B cell (primary cell): ENCODE results near the gene RIMBP2. TPM values are rescaled to one million over a fixed set of nuclear protein-coding genes. Genes with fewer than 3 reads are reported as not detected.

Experiments used
- ATAC-seq: fragments of 200-7000 bp; cut with Tn5 transposase; one replicate; pipeline ENCODE4 v1.10.0; 2021; ENCODE audit warnings: low read depth, mild to moderate bottlenecking, moderate number of reproducible peaks, moderate library complexity
- CTCF ChIA-PET: fragments of 350-600 bp; sonication (Branson Sonifier 250); formaldehyde crosslinking; loops from one replicate; lab custom pipeline; 2021; ENCODE audit warnings: antibody characterized with exemption, inconsistent platforms; lab: Charles Lee
- POLR2A ChIA-PET: fragments of 350-600 bp; sonication (Branson Sonifier 250); formaldehyde crosslinking; loops from one replicate; lab custom pipeline; 2021; ENCODE audit warnings: antibody characterized with exemption; lab: Charles Lee
- DNase-seq: peaks from one replicate; pipeline ENCODE4 v3.0.0; 2013
- H2AFZ ChIP-seq: 2 replicates; pipeline ENCODE4 v1.6.1; 2012; ENCODE audit warnings: mild to moderate bottlenecking, low read depth, low read length; ENCODE audit not compliant: insufficient read depth, poor library complexity, severe bottlenecking
- H3K27ac ChIP-seq, 2 donors: 1 replicate in 1 of 2; 2 replicates in 1 of 2; pipeline ENCODE4 v1.5.1; 2012 to 2013; ENCODE audit warnings: low read length in 2 of 2, mild to moderate bottlenecking in 2 of 2, moderate library complexity in 1 of 2
- H3K27me3 ChIP-seq, 4 experiments: fragments of 200-600 bp in 1 of 4; sonication (generic) in 1 of 4; replicated peaks in 1 of 4; 1 replicate in 2 of 4; 2 replicates in 2 of 4; pipeline versions ENCODE4 v1.6.1 to v1.7.0; 2013 to 2016; ENCODE audit warnings: low read length in 3 of 4, mild to moderate bottlenecking in 2 of 4, mixed read lengths in 1 of 4, moderate library complexity in 1 of 4; ENCODE audit not compliant: insufficient read depth in 4 of 4, control insufficient read depth in 3 of 4; ENCODE audit errors: control extremely low read depth in 1 of 4
- H3K36me3 ChIP-seq, 2 experiments: replicated peaks in 1 of 2; 1 replicate in 1 of 2; 2 replicates in 1 of 2; pipeline versions ENCODE4 v1.6.1 to v1.7.1; 2013; ENCODE audit warnings: low read length in 1 of 2; ENCODE audit not compliant: insufficient read depth in 2 of 2, control insufficient read depth in 1 of 2; ENCODE audit errors: control extremely low read depth in 1 of 2, extremely low read depth in 1 of 2
- H3K4me1 ChIP-seq, 2 donors: fragments of 200-600 bp in 1 of 2; sonication (generic) in 1 of 2; 1 replicate in 1 of 2; 2 replicates in 1 of 2; pipeline versions ENCODE4 v1.5.1 to v1.6.1; 2013 to 2017; ENCODE audit warnings: low read length in 2 of 2; ENCODE audit not compliant: control insufficient read depth in 2 of 2, insufficient read depth in 2 of 2
- H3K4me2 ChIP-seq: replicated peaks from 2 replicates; pipeline ENCODE3; 2012; ENCODE audit warnings: mild to moderate bottlenecking, low read depth, low read length; ENCODE audit not compliant: poor library complexity, severe bottlenecking
- H3K4me3 ChIP-seq, 5 experiments: fragments of 200-600 bp in 1 of 5; sonication (generic) in 1 of 5; 1 replicate in 3 of 5; 2 replicates in 2 of 5; pipeline versions ENCODE4 v1.5.1 to v1.7.0; 2011 to 2016; ENCODE audit warnings: low read length in 4 of 5, mild to moderate bottlenecking in 4 of 5, low read depth in 2 of 5, control low read depth in 1 of 5, moderate library complexity in 1 of 5; ENCODE audit not compliant: insufficient read depth in 1 of 5; ENCODE audit errors: control extremely low read depth in 1 of 5, extremely low read depth in 1 of 5
- H3K79me2 ChIP-seq: fragments of 200-600 bp; sonication (generic); one replicate; pipeline ENCODE4 v1.6.0; 2016; ENCODE audit warnings: low read length; ENCODE audit not compliant: control insufficient read depth, insufficient read depth
- H3K9ac ChIP-seq: fragments of 200-600 bp; sonication (generic); 2 replicates; pipeline ENCODE4 v1.6.1; 2017; ENCODE audit warnings: mild to moderate bottlenecking, low read length, moderate library complexity
- H3K9me3 ChIP-seq, 3 donors: one replicate each; pipeline versions ENCODE4 v1.6.1 to v1.7.1; 2013; ENCODE audit warnings: low read length in 2 of 3; ENCODE audit not compliant: control insufficient read depth in 2 of 3, insufficient read depth in 1 of 3; ENCODE audit errors: control extremely low read depth in 1 of 3
- H4K20me1 ChIP-seq: 2 replicates; pipeline ENCODE4 v1.6.0; 2012; ENCODE audit warnings: mild to moderate bottlenecking, low read length; ENCODE audit not compliant: insufficient read depth, control insufficient read depth, poor library complexity, severe bottlenecking
- H3K27ac Mint-ChIP-seq: one replicate; pipeline ENCODE4 v1.8.0; 2021; ENCODE audit warnings: mixed read lengths
- H3K27me3 Mint-ChIP-seq: one replicate; pipeline ENCODE4 v1.8.0; 2021; ENCODE audit warnings: mixed read lengths
- H3K4me1 Mint-ChIP-seq: one replicate; pipeline ENCODE4 v1.8.0; 2021; ENCODE audit warnings: mixed read lengths
- H3K4me3 Mint-ChIP-seq: one replicate; pipeline ENCODE4 v1.8.0; 2021; ENCODE audit warnings: mixed read lengths
- H3K9me3 Mint-ChIP-seq: one replicate; pipeline ENCODE4 v1.8.0; 2022; ENCODE audit warnings: mixed read lengths; ENCODE audit not compliant: insufficient read depth
- CTCF ChIP-seq: fragments of 200-600 bp; IDR thresholded peaks from one replicate; pipeline ENCODE4 v1.8.0; 2022; ENCODE audit warnings: antibody characterized with exemption, mild to moderate bottlenecking
- EZH2 ChIP-seq: IDR thresholded peaks from 2 replicates; pipeline ENCODE4 v1.6.1; 2012; ENCODE audit warnings: borderline replicate concordance, low read depth, mild to moderate bottlenecking, moderate library complexity, low read length; ENCODE audit not compliant: insufficient read depth, poor library complexity, severe bottlenecking
- WGBS: methylation state at CpG from one replicate; pipeline ENCODE4 v1.1.5; 2013; ENCODE audit warnings: missing lambda C conversion rate; ENCODE audit not compliant: insufficient coverage; 5-methylcytosine and 5-hydroxymethylcytosine counted together
- intact Hi-C: fragments of 100-400 bp; cut with micrococcal nuclease; formaldehyde crosslinking; loops from one replicate; pipeline ENCODE4 v1.10.0; 2022
- polyA plus RNA-seq: library from polyadenylated mRNA; depleted of rRNA; stranded (reverse); fragments of >200 nt; gene quantifications from 2 replicates; pipeline ENCODE4 v1.2.3, GENCODE V29; 2012
- total RNA-seq, 2 donors: library from RNA; stranded (reverse); fragments of 120-200 nt in 1 of 2; gene quantifications; 1 replicate in 1 of 2; 2 replicates in 1 of 2; pipeline versions ENCODE4 v1.2.3 to v1.2.4, GENCODE V29; 2013 to 2022

The RIMBP2 gene
- total and polyA plus RNA-seq, 2 donors (not counting 1 experiment from before 2014, with no cell fraction given): not detected

- Histone ChIP-seq H3K27ac (no peak overlapping the region), H3K36me3 (no peaks in the 10 kb centered on the region), H3K79me2 (no peaks in the 10 kb centered on the region), H3K4me2 (no peak overlapping the region), H3K4me3 (no peak overlapping the region), H2AFZ (no peak overlapping the region), H3K4me1 (no peaks in the 10 kb centered on the region), H4K20me1 (no peaks in the 10 kb centered on the region), H3K9me3 (no peaks in the 10 kb centered on the region), H3K9ac (no peak overlapping the region), H3K27me3 (no peaks in the 10 kb centered on the region)
- intact Hi-C loops: no loop called here
- no peaks in the 10 kb centered on the region for H3K4me1 Mint-ChIP-seq
- H3K9me3 Mint-ChIP-seq: no peaks in the 10 kb centered on the region
- no peaks in the 10 kb centered on the region for H3K27me3 Mint-ChIP-seq
- DNase-seq (no peak), ATAC-seq (no peak)
- WGBS: 93% methylated on average over 39 of the region's 39 CpGs
- ChIA-PET POLR2A (no interaction called here), CTCF (no interaction called here)
- H3K27ac Mint-ChIP-seq: no peak overlapping the region
- TF ChIP-seq CTCF (no peak), EZH2 (no peak)
- no peak overlapping the region for H3K4me3 Mint-ChIP-seq
Observed at GRCh38 chr12:130611026-130611905, 104.8 kb downstream of the RIMBP2 start.

GRCh38 chr12:130609966-130610365, 106.1 kb downstream of the RIMBP2 start:
- Histone ChIP-seq H3K27me3 (no peaks in the 10 kb centered on the region), H4K20me1 (no peaks in the 10 kb centered on the region), H3K36me3 (no peaks in the 10 kb centered on the region), H3K9me3 (no peaks in the 10 kb centered on the region), H3K9ac (no peak overlapping the region), H3K4me2 (no peak overlapping the region), H3K4me3 (no peak overlapping the region), H2AFZ (no peak overlapping the region), H3K4me1 (no peaks in the 10 kb centered on the region), H3K79me2 (no peaks in the 10 kb centered on the region), H3K27ac (no peak overlapping the region)
- Mint-ChIP-seq H3K27ac (no peak overlapping the region), H3K9me3 (no peaks in the 10 kb centered on the region), H3K27me3 (no peaks in the 10 kb centered on the region), H3K4me3 (no peak overlapping the region), H3K4me1 (no peaks in the 10 kb centered on the region)
- WGBS: 74% methylated on average over 8 of the region's 11 CpGs
- TF ChIP-seq EZH2: no peak
- TF ChIP-seq CTCF: no peak
- ChIA-PET POLR2A (no interaction called here), CTCF (no interaction called here)
- ATAC-seq: no peak
- no peak for DNase-seq
- intact Hi-C loops: no loop called here
